Prostate gland (tissue), 2 donors: ENCODE data around the gene CYCS. TPM values are rescaled to one million over a fixed set of nuclear protein-coding genes. Genes with fewer than 3 reads are reported as not detected.

Source experiments
- DNase-seq: peaks from one replicate; pipeline ENCODE4 v3.0.0-alpha.2; 2019; ENCODE audit warnings: low spot score
- H3K27ac ChIP-seq, 2 donors: fragments of 200-600 bp; sonication (generic); 2 replicates each; pipeline ENCODE4 v1.5.1; 2017 to 2019
- H3K27me3 ChIP-seq: fragments of 200-600 bp; sonication (generic); replicated peaks from 2 replicates; pipeline ENCODE4 v1.5.1; 2019; ENCODE audit not compliant: insufficient read depth
- H3K36me3 ChIP-seq, 2 donors: fragments of 200-600 bp; sonication (generic); 1 replicate in 1 of 2; 2 replicates in 1 of 2; pipeline versions ENCODE4 v1.5.1 to v1.8.1; 2017 to 2019
- H3K4me1 ChIP-seq: fragments of 200-600 bp; sonication (generic); replicated peaks from 2 replicates; pipeline ENCODE4 v1.5.1; 2019
- H3K4me3 ChIP-seq, 2 donors: fragments of 200-600 bp; sonication (generic); 2 replicates each; pipeline ENCODE4 v1.5.1; 2017 to 2019
- H3K9me3 ChIP-seq: fragments of 200-600 bp; sonication (generic); 2 replicates; pipeline ENCODE4 v1.5.1; 2017
- CTCF ChIP-seq, 4 experiments: fragments of 200-600 bp in 2 of 4; fragments of 450-650 bp in 2 of 4; sonication (generic) in 2 of 4; IDR thresholded peaks; 1 replicate in 3 of 4; 2 replicates in 1 of 4; pipeline ENCODE4 v1.5.1; 2016 to 2019; ENCODE audit warnings: antibody characterized with exemption in 4 of 4, mild to moderate bottlenecking in 2 of 4, moderate library complexity in 2 of 4
- POLR2A ChIP-seq: fragments of 450-650 bp; IDR thresholded peaks from one replicate; pipeline ENCODE4 v1.6.1; 2016; ENCODE audit warnings: antibody characterized with exemption, mild to moderate bottlenecking
- POLR2AphosphoS5 ChIP-seq: sonication (generic); formaldehyde crosslinking; IDR thresholded peaks from one replicate; pipeline ENCODE4 v1.6.1; 2017; ENCODE audit warnings: antibody characterized with exemption
- WGBS: methylation state at CpG from one replicate; pipeline ENCODE4 v1.1.5; 2018; 5-methylcytosine and 5-hydroxymethylcytosine counted together
- intact Hi-C: fragments of 100-400 bp; cut with DNase I; formaldehyde crosslinking; loops from one replicate; pipeline ENCODE4 v1.14.2; 2022
- total RNA-seq, 2 donors: library from RNA; depleted of rRNA; stranded (reverse); fragments of >200 nt; gene quantifications; one replicate each; pipeline ENCODE4 v1.1.0, GENCODE V29; 2016

The CYCS gene
- total RNA-seq, 2 donors from 2014 or later: 36.3 to 36.6 TPM

GRCh38 chr7:25075459-25075858 is 49.6 kb downstream of the CYCS start:
- Histone ChIP-seq H3K4me3 (no peak overlapping the region), H3K9me3 (no peaks in the 10 kb centered on the region), H3K36me3 (no peaks in the 10 kb centered on the region), H3K4me1 (no peaks in the 10 kb centered on the region), H3K27me3 (no peaks in the 10 kb centered on the region), H3K27ac (no peak overlapping the region)
- DNase-seq: no peak
- WGBS: 87% methylated on average over 8 of the region's 8 CpGs
- intact Hi-C loops: no loop called here
- no peak for TF ChIP-seq POLR2A
- no peak for TF ChIP-seq CTCF (IDR thresholded peaks at IDR 0.05)
- TF ChIP-seq POLR2AphosphoS5: no peak

GRCh38 chr7:25073451-25073850 is 51.6 kb downstream of the CYCS start:
- intact Hi-C loops: no loop called here
- no peaks in the 10 kb centered on the region for H3K36me3 ChIP-seq
- 29% methylated on average over 2 of the region's 2 CpGs for WGBS

More at GRCh38 chr7:25073451-25073850, 51.6 kb downstream of the CYCS start:
- no peak for TF ChIP-seq POLR2AphosphoS5
- no peak for TF ChIP-seq POLR2A
- TF ChIP-seq CTCF (IDR thresholded peaks at IDR 0.05): no peak
- Histone ChIP-seq H3K27ac (no peak overlapping the region), H3K4me1 (no peaks in the 10 kb centered on the region), H3K4me3 (no peak overlapping the region), H3K9me3 (no peaks in the 10 kb centered on the region), H3K27me3 (no peaks in the 10 kb centered on the region)
- no peak for DNase-seq

Other genes with a start within 250 kb of the CYCS start
- gene OSBPL3, start 145.1 kb downstream of the CYCS start, total RNA-seq: 1 to 10 TPM; 3.1 to 6.3 TPM
- gene NPVF, start 103.2 kb upstream of the CYCS start, total RNA-seq: not detected